A673 (cell line): ENCODE measurements around the gene FKRP. TPM values are rescaled to one million over a fixed set of nuclear protein-coding genes. Genes with fewer than 3 reads are reported as not detected.
A peak's percentile ranks its signal among the peaks of the same experiment; 100 is the strongest.

Source experiments
- BruUV-seq: library from RNA; stranded (reverse); fragments of 400-500 nt; replicated peaks from 2 replicates; lab custom pipeline; 2021; lab: Mats Ljungman, UMichigan
- CTCF ChIA-PET: fragments of 300-600 bp; sonication (Branson Sonifier 250); formaldehyde crosslinking; loops from one replicate; lab custom pipeline; 2022; ENCODE audit warnings: antibody characterized with exemption; lab: Charles Lee
- POLR2A ChIA-PET: fragments of 300-600 bp; sonication (Branson Sonifier 250); formaldehyde crosslinking; loops from one replicate; lab custom pipeline; 2022; ENCODE audit warnings: antibody characterized with exemption; ENCODE audit not compliant: low non-redundant PET; lab: Charles Lee
- DNase-seq: peaks from one replicate; pipeline ENCODE4 v3.0.0-alpha.2; 2015; ENCODE audit warnings: low spot score
- H3K27ac ChIP-seq: fragments of 200-600 bp; sonication (generic); 2 replicates; pipeline ENCODE4 v1.5.1; 2016; ENCODE audit warnings: mixed run types, low read depth, mild to moderate bottlenecking, mixed read lengths, antibody characterized with exemption, low read length; ENCODE audit not compliant: poor library complexity, severe bottlenecking
- H3K27me3 ChIP-seq: fragments of 200-600 bp; sonication (generic); replicated peaks from 2 replicates; pipeline ENCODE4 v1.6.1; 2017; ENCODE audit warnings: mixed run types, low read depth, mild to moderate bottlenecking, mixed read lengths, antibody characterized with exemption, low read length; ENCODE audit not compliant: insufficient read depth, poor library complexity
- H3K36me3 ChIP-seq: fragments of 200-600 bp; sonication (generic); 2 replicates; pipeline ENCODE4 v1.6.1; 2016; ENCODE audit warnings: mixed run types, mild to moderate bottlenecking, mixed read lengths, antibody characterized with exemption, low read length; ENCODE audit not compliant: insufficient read depth, poor library complexity, severe bottlenecking
- H3K4me1 ChIP-seq: fragments of 200-600 bp; sonication (generic); 2 replicates; pipeline ENCODE4 v1.6.1; 2017; ENCODE audit warnings: mixed run types, mild to moderate bottlenecking, mixed read lengths, antibody characterized with exemption, low read length; ENCODE audit not compliant: insufficient read depth, poor library complexity, severe bottlenecking
- H3K4me3 ChIP-seq: fragments of 200-600 bp; sonication (generic); 2 replicates; pipeline ENCODE4 v1.5.1; 2016; ENCODE audit warnings: low read depth, mixed run types, mild to moderate bottlenecking, mixed read lengths, low read length; ENCODE audit not compliant: poor library complexity, severe bottlenecking
- H3K9me3 ChIP-seq: fragments of 200-600 bp; sonication (generic); 2 replicates; pipeline ENCODE4 v1.6.1; 2016; ENCODE audit warnings: mixed run types, low read depth, mild to moderate bottlenecking, mixed read lengths, antibody characterized with exemption, low read length; ENCODE audit not compliant: poor library complexity, severe bottlenecking
- CTCF ChIP-seq: fragments of 300-800, 200-600 bp; sonication (generic); conservative IDR thresholded peaks from 2 replicates; pipeline ENCODE4 v1.5.1; 2017; ENCODE audit warnings: low read depth, mild to moderate bottlenecking, antibody characterized with exemption, low read length, moderate library complexity, mixed read lengths
- EZH2 ChIP-seq: fragments of 200-600 bp; sonication (generic); IDR thresholded peaks from 2 replicates; pipeline ENCODE4 v1.6.1; 2017; ENCODE audit warnings: borderline replicate concordance, low read depth, mild to moderate bottlenecking, mixed read lengths, antibody characterized with exemption, low read length; ENCODE audit not compliant: poor library complexity, severe bottlenecking
- intact Hi-C: fragments of 100-400 bp; cut with micrococcal nuclease; formaldehyde crosslinking; loops from one replicate; pipeline ENCODE4 v1.10.0; 2022; ENCODE audit not compliant: unreplicated experiment
- total RNA-seq: library from RNA; stranded (reverse); gene quantifications from 2 replicates; pipeline ENCODE4 v1.2.3, GENCODE V29; 2021

FKRP gene
- total RNA-seq, 1 experiment from 2014 or later = 23.6 TPM

DNA sequence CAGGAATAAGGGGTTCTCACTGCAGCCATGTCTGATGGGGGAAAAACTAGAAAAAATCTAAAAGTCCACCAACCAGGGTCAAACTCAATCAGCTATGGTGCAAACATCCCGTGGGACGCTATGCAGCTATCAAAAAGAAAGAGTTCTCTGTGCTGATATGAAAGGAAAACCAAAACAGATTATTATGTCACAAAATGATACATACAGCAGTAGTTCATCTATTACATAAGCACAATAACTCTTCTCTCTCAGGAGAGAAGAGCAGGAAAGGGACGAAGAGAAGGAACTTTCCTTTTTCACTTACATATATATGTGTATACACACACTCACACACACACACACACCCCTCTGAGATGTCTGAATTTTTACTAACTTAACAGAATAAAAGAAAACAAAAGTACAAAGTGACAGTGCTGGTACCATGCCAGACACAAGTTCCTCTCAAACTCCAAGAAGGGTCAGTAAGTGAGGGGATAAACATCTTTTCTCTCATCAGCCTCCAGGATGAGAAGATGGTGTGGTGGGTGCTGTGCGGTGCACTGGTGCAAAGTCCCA is 2.9 kb upstream of the FKRP start:
- intact Hi-C loops = no loop called here
- Histone ChIP-seq H3K27me3 (no peaks in the 10 kb centered on the region), H3K4me1 (no peaks in the 10 kb centered on the region), H3K36me3 (peaks cover 27% of the 10 kb centered on the region), H3K27ac (peak overlapping the region; percentile 34), H3K9me3 (no peaks in the 10 kb centered on the region), H3K4me3 (no peak overlapping the region)
- no peak for DNase-seq
- ChIA-PET POLR2A (no interaction called here), CTCF (no interaction called here)
- no TSS peak for BruUV-seq
- TF ChIP-seq EZH2 (no peak), CTCF (no peak)

DNA sequence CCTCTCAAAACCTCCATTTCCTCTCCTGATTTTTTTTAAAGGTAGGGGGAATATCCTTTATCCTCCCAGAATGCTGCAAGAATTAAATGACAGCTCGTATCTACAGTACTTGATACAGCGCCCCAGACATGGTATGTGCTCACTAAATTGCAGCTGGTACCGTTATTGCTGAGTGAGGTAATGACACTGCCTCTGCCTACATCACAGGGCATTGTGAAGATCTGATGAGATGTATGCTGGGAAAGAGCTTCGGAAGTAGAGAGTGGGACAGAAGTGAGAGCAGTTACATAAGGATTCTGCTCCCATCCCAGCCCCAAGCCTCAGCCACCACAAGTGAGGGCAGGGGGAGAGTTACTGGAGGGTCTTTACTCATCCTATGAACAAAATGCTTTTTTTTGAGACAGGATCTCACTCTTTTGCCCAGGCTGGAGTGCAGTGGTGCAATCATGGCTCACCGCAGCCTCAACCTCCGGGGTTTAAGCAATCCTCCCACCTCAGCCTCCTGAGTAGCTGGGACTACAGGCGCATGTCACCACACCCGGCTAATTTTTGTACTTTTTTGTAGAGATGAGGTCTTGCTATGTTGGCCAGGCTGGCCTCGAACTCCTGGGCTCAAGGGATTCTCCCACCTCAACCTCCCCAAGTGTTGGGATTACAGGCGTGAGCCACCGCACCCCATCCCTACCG is 1.7 kb upstream of the FKRP start:
- ChIA-PET POLR2A (no interaction called here), CTCF (no interaction called here)
- DNase-seq = no peak
- Histone ChIP-seq H3K4me1 (no peaks in the 10 kb centered on the region), H3K9me3 (no peaks in the 10 kb centered on the region), H3K27ac (no peak overlapping the region), H3K4me3 (peak overlapping the region; percentile 100), H3K27me3 (no peaks in the 10 kb centered on the region), H3K36me3 (peaks cover 17% of the 10 kb centered on the region)
- no peak for TF ChIP-seq EZH2
- no peak for TF ChIP-seq CTCF
- intact Hi-C loops = no loop called here
- BruUV-seq = TSS peak; percentile 22

DNA sequence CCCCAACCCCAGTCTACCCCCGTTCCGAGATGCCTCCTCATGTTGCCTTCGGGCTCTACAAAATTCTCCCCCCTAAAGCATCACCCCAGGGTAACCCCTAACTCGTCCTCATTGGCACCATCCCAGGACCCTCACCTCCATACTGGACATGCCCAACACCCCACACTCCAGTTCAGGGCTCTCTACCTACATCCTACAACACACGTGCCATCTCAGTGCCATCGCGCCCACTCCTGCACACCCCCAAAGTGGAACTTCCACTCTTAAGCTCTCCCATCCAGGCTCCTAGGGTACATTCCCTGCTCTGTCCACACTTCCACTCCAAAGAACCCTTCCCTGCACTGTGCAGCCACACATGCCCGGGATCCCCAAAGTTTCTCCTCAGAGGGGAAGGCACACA is 827 bp upstream of the FKRP start:
- peak overlapping the region; percentile 96 for H3K27ac ChIP-seq
- TF ChIP-seq EZH2 (no peak), CTCF (no peak)
- H3K9me3 ChIP-seq = no peaks in the 10 kb centered on the region
- intact Hi-C loops = no loop called here
- no peaks in the 10 kb centered on the region for H3K4me1 ChIP-seq
- CTCF ChIA-PET = no interaction called here
- H3K36me3 ChIP-seq = peaks cover 17% of the 10 kb centered on the region
- H3K4me3 ChIP-seq = peak overlapping the region; percentile 100
- POLR2A ChIA-PET = interaction anchor here (0.6 kb wide), 2 partner anchors 557 to 802 kb away, joined by 4 to 8 read pairs; no protein-coding TSS in a partner anchor
- BruUV-seq = no TSS peak
- no peaks in the 10 kb centered on the region for H3K27me3 ChIP-seq
- DNase-seq = no peak
